PC-3 (cell line): Measurements from ENCODE around the gene PPM1F.

Source experiments
- EZH2 ChIP-seq: fragments of 300-600 bp; sonication (generic); IDR thresholded peaks from one replicate; pipeline ENCODE4 v1.6.1; 2017; ENCODE audit warnings: antibody characterized with exemption, mild to moderate bottlenecking, low read length; ENCODE audit not compliant: unreplicated experiment
- EZH2phosphoT487 ChIP-seq: fragments of 300-600 bp; sonication (generic); IDR thresholded peaks from 2 replicates; pipeline ENCODE4 v1.6.1; 2018; ENCODE audit warnings: mild to moderate bottlenecking, antibody characterized with exemption, low read length, borderline replicate concordance
- TF ChIP-seq, protein P1 (sequence below): fragments of 300-600 bp; sonication (generic); conservative IDR thresholded peaks from 2 replicates; pipeline ENCODE4 v1.5.1; 2017; ENCODE audit warnings: antibody characterized with exemption, low read depth, mild to moderate bottlenecking, low read length

- TF ChIP-seq, protein P1, sequence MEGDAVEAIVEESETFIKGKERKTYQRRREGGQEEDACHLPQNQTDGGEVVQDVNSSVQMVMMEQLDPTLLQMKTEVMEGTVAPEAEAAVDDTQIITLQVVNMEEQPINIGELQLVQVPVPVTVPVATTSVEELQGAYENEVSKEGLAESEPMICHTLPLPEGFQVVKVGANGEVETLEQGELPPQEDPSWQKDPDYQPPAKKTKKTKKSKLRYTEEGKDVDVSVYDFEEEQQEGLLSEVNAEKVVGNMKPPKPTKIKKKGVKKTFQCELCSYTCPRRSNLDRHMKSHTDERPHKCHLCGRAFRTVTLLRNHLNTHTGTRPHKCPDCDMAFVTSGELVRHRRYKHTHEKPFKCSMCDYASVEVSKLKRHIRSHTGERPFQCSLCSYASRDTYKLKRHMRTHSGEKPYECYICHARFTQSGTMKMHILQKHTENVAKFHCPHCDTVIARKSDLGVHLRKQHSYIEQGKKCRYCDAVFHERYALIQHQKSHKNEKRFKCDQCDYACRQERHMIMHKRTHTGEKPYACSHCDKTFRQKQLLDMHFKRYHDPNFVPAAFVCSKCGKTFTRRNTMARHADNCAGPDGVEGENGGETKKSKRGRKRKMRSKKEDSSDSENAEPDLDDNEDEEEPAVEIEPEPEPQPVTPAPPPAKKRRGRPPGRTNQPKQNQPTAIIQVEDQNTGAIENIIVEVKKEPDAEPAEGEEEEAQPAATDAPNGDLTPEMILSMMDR = no peak
- no peak for TF ChIP-seq EZH2
- no peak for TF ChIP-seq EZH2phosphoT487
These were observed 10.6 kb upstream of the PPM1F start for GRCh38 chr22:21963286-21963685.
